DMS153 (cell line): ENCODE results near the gene STMN3.
"Not testable (repeated sequence)": the region's sequence is repeated elsewhere in the genome, so short reads cannot be mapped to it uniquely, and the experiment has no call there.

ENCODE experiments used
- DNase-seq: peaks from one replicate; lab custom pipeline; 2025; lab: John Stamatoyannopoulos, UW

Gene STMN3

GRCh38 chr20:63657260-63657936, 4.2 kb upstream of the STMN3 start:
- DNase-seq, result no peak

GRCh38 chr20:63656451-63656850, 3.2 kb upstream of the STMN3 start:
- DNase-seq, result no peak

- DNase-seq, result no peak
Measured at GRCh38 chr20:63655249-63655648, 2.0 kb upstream of the STMN3 start.

GRCh38 chr20:63653974-63654668, 897 bp upstream of the STMN3 start:
- no peak for DNase-seq

- DNase-seq, result no peak
Measured at GRCh38 chr20:63652192-63652980, 838 bp downstream of the STMN3 start.

GRCh38 chr20:63651942-63652191, 1.4 kb downstream of the STMN3 start:
- DNase-seq, result no peak

GRCh38 chr20:63650486-63650885, 2.7 kb downstream of the STMN3 start:
- not testable (repeated sequence) for DNase-seq

- DNase-seq, result no peak
Measured at GRCh38 chr20:63648895-63649589, 4.2 kb downstream of the STMN3 start.

GRCh38 chr20:63648190-63648589, 5.0 kb downstream of the STMN3 start:
- DNase-seq, result no peak

GRCh38 chr20:63645218-63645617, 8.0 kb downstream of the STMN3 start:
- DNase-seq, result no peak

- DNase-seq, result no peak
Measured at GRCh38 chr20:63643946-63644345, 9.3 kb downstream of the STMN3 start.

GRCh38 chr20:63643499-63643898, 9.7 kb downstream of the STMN3 start:
- DNase-seq, result no peak

GRCh38 chr20:63642527-63643247, 10.5 kb downstream of the STMN3 start:
- no peak for DNase-seq

GRCh38 chr20:63641792-63642523, 11.3 kb downstream of the STMN3 start:
- DNase-seq, result peak; percentile 90

- DNase-seq, result no peak
Measured at GRCh38 chr20:63641146-63641791, 12.0 kb downstream of the STMN3 start.

GRCh38 chr20:63640686-63641085, 12.5 kb downstream of the STMN3 start:
- not testable (repeated sequence) for DNase-seq

- no peak for DNase-seq
Measured at GRCh38 chr20:63640086-63640485, 13.1 kb downstream of the STMN3 start.

GRCh38 chr20:63639093-63639975, 13.9 kb downstream of the STMN3 start:
- no peak for DNase-seq

- DNase-seq, result no peak
Measured at GRCh38 chr20:63636752-63637628, 16.2 kb downstream of the STMN3 start.
